Measurements from ENCODE around the gene UBE2Q1. TPM values are rescaled to one million over a fixed set of nuclear protein-coding genes. Genes with fewer than 3 reads are reported as not detected.

The UBE2Q1 gene
- total and polyA plus RNA-seq, 2 of the 4 experiments (the other 2 are of a cell fraction) = 20.6 to 24.7 TPM

- Histone ChIP-seq H2BK120ac (ENCODE audit: low read depth, low read length) (no peak overlapping the region), H3K9me1 (ENCODE audit: insufficient read depth, low read length) (peaks cover 58% of the 10 kb centered on the region), H3K27me3 (ENCODE audit: control insufficient read depth, insufficient read depth, low read length) (no peaks in the 10 kb centered on the region), H3K56ac (ENCODE audit: extremely low read depth, insufficient read depth, low read length) (no peak overlapping the region), H3K9me3 (ENCODE audit: control insufficient read depth, insufficient read depth, low read length) (no peaks in the 10 kb centered on the region), H2AK9ac (replicated peaks; ENCODE audit: low read depth, low read length, poor library complexity) (no peak overlapping the region), H3K4me1 (ENCODE audit: control insufficient read depth, insufficient read depth, low read length) (peaks cover 10% of the 10 kb centered on the region), H3K79me1 (ENCODE audit: low read depth in 1 of 2, low read length in 2 of 2) (peaks cover 56 to 86% of the 10 kb centered on the region in 2 experiments), H3K27ac (ENCODE audit: insufficient read depth, low read length) (peak overlapping the region; percentile 15; the same call in 1 of the 2 replicates), H3K4me2 (ENCODE audit: low read depth, low read length) (peak overlapping the region; percentile 20; the same call in 1 of the 2 replicates), H2AK5ac (ENCODE audit: low read depth, low read length) (no peak overlapping the region), H4K20me1 (ENCODE audit: insufficient read depth, low read length) (peaks cover 73% of the 10 kb centered on the region), H2BK20ac (ENCODE audit: low read depth, low read length) (no peak overlapping the region), H3K23ac (ENCODE audit: low read depth, low read length) (no peak overlapping the region), H3K4ac (ENCODE audit: low read depth, low read length) (no peak overlapping the region), H3K14ac (replicated peaks; ENCODE audit: low read depth, low read length) (no peak overlapping the region), H3K18ac (ENCODE audit: low read depth, low read length) (peak overlapping the region; percentile 39; the same call in 1 of the 2 replicates), H3K4me3 (ENCODE audit: insufficient read depth, low read depth, low read length) (no peak overlapping the region), H4K5ac (ENCODE audit: low read depth, low read length) (no peak overlapping the region), H2AFZ (replicated peaks; ENCODE audit: low read length, poor library complexity) (no peak overlapping the region), H2BK15ac (ENCODE audit: low read depth, low read length) (no peak overlapping the region), H4K8ac (ENCODE audit: low read depth in 2 of 2, low read length in 2 of 2) (no peak overlapping the region), H2BK5ac (ENCODE audit: low read depth, low read length, poor library complexity, severe bottlenecking) (peak overlapping the region; percentile 52), H3K9ac (ENCODE audit: low read depth, low read length) (no peak overlapping the region), H4K91ac (ENCODE audit: insufficient read depth, low read depth, low read length) (no peak overlapping the region), H3K36me3 (ENCODE audit: control insufficient read depth, insufficient read depth, low read length) (peaks cover 55% of the 10 kb centered on the region)
- DNase-seq = peak; percentile 53
- in situ Hi-C loops (cut with MboI; ENCODE audit: low sequenced_read_pairs) (no loop called here), dilution Hi-C loops (cut with HindIII; ENCODE audit: low sequenced_read_pairs, unreplicated experiment) (no loop called here), intact Hi-C loops (cut with micrococcal nuclease) (no loop called here)
- CTCF ChIA-PET = no interaction called here
- no peak for TF ChIP-seq MAFK (IDR thresholded peaks at IDR 0.05; ENCODE audit: low read depth, low read length)
- no peak for TF ChIP-seq MXI1 (IDR thresholded peaks at IDR 0.05; ENCODE audit: borderline replicate concordance, low read depth, low read length)
- no peak for TF ChIP-seq RAD21 (IDR thresholded peaks at IDR 0.05; ENCODE audit: low read length)
- TF ChIP-seq FOS (IDR thresholded peaks at IDR 0.05; ENCODE audit: low read depth, low read length) = no peak
- TF ChIP-seq RFX5 (IDR thresholded peaks at IDR 0.05; ENCODE audit: low read depth, low read length) = no peak
- no peak for TF ChIP-seq CHD1 (IDR thresholded peaks at IDR 0.05; ENCODE audit: low read depth, low read length)
- TF ChIP-seq NFE2L2 (IDR thresholded peaks at IDR 0.05; ENCODE audit: low read depth, low read length) = no peak
- no peak for TF ChIP-seq SMC3 (IDR thresholded peaks at IDR 0.05; ENCODE audit: low read depth, low read length)
- no peak for TF ChIP-seq RCOR1 (IDR thresholded peaks at IDR 0.05; ENCODE audit: insufficient replicate concordance, low read length)
- no peak for TF ChIP-seq ELK1 (IDR thresholded peaks at IDR 0.05; ENCODE audit: borderline replicate concordance, low read depth, low read length)
- TF ChIP-seq MAZ (IDR thresholded peaks at IDR 0.05; ENCODE audit: borderline replicate concordance, low read depth, low read length) = no peak
- ATAC-seq (ENCODE audit: low read depth) = peak; percentile 62
- no TSS peak for BruUV-seq (replicated peaks)
- WGBS, 2 experiments (ENCODE audit: extremely low coverage in 2 of 2, insufficient read length in 1 of 2) = no CpG with 5 or more reads among the region's 3 CpGs
- POLR2A ChIA-PET (ENCODE audit: unreplicated experiment) = no interaction called here
These were observed 40.6 kb upstream of the UBE2Q1 start for GRCh38 chr1:154598871-154599635.

Measured in IMR-90 (cell line).